GM21619 (cell line): Measurements from ENCODE around the gene GALNT5.
"Not testable (repeated sequence)": the region's sequence is repeated elsewhere in the genome, so short reads cannot be mapped to it uniquely, and the experiment has no call there.

Experiments used
- ATAC-seq: cut with Tn5 transposase; IDR thresholded peaks from one replicate; pipeline ENCODE4 v1.9.1; 2021; ENCODE audit not compliant: unreplicated experiment

GALNT5 gene

GRCh38 chr2:157250836-157251235 lies 6.7 kb upstream of the GALNT5 start:
- no peak for ATAC-seq

DNA sequence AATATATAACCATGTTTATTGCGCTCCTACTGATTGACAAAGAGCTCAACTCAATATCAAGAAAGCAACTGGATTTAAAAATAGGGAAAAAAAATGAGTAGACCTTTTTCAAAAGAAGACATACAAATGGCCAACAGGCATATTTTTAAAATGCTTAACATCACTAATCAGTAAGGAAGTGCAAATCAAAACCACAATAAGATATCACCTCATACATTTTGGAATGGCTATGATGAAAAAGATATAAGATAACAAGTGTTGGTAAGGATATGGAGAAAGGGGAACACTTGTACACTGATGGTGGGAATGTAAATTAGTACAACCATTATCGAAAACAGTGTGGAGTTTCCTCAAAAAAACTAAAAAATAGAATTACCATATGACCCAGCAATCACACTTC lies 5.6 kb upstream of the GALNT5 start:
- no peak for ATAC-seq

- no peak for ATAC-seq
These were observed 5.0 kb upstream of the GALNT5 start for GRCh38 chr2:157252529-157252928.

DNA sequence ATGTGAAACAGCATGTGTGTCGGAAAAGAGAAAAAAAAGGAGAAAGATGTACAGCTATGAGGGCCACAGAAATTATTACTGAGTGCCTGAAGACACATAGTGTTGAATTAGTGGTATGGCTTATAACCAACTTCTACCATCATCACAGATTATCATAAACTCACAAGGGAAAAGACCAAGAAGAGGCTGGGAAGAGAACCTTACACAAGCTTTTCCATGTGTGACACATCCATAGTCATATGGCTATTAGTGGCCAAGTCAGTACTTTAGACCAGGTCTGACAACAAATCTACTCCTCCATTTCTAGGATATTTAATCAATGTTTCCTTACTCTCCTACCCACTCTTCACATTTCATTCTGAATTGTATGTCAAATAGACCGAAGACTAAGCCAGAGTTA lies 3.5 kb upstream of the GALNT5 start:
- no peak for ATAC-seq

DNA sequence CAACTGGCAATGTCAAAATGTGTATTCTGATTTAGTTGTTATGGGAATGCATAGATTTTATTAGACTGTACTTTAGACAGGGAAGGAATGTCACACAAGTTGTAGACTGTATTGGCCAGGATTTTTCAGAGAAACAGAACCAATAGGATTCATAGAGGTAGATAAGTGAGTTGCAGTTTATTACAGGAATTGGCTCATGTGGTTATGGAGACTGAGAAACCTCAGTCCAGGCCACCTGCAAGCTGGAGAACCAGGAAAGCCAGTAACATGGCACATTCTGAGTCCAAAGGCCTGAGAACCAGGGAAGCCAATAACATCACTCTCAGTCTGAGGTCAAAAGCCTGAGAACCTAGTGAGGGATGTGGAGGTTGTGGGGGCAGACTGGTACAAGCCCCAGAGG lies 1.8 kb upstream of the GALNT5 start:
- no peak for ATAC-seq

DNA sequence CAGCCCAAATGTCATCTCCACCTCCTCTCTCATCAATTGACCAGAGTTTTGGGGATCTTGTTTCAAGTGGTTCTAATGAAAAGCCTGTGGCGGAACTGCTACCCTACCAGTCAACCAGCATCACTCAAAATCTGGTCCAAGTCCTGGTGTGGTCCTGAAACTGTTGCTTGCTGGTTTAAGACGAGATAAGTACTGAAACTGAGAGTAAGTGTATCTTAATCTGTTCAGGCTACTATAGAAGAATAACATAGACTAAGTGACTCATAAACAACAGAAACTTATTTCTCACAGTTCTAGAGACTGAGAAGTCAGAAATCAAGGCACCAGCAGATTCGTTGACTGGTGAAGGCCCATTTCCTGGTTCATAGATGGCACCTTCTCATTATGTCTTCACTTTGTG lies 879 bp upstream of the GALNT5 start:
- ATAC-seq: peak; percentile 99

DNA sequence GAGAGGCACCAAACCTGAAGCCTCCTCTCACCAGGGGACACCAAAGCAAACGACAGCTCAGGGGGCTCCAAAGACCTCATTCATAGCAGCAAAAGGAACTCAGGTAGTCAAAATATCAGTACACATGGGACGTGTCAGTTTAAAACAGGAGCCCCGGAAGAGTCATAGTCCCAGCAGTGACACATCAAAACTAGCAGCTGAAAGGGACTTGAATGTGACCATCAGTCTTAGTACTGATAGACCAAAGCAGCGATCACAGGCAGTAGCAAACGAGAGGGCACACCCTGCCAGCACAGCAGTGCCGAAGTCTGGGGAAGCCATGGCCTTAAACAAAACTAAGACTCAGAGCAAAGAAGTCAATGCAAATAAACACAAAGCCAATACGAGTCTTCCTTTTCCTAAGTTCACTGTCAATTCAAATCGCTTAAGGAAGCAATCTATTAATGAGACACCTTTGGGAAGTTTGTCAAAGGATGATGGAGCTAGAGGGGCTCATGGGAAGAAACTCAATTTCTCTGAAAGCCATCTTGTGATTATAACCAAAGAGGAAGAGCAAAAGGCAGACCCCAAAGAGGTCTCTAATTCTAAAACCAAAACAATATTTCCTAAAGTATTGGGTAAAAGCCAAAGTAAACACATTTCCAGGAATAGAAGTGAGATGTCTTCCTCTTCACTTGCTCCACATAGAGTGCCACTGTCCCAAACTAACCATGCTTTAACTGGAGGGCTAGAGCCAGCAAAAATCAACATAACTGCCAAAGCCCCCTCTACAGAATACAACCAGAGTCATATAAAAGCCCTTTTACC lies 1.2 kb downstream of the GALNT5 start:
- no peak for ATAC-seq

DNA sequence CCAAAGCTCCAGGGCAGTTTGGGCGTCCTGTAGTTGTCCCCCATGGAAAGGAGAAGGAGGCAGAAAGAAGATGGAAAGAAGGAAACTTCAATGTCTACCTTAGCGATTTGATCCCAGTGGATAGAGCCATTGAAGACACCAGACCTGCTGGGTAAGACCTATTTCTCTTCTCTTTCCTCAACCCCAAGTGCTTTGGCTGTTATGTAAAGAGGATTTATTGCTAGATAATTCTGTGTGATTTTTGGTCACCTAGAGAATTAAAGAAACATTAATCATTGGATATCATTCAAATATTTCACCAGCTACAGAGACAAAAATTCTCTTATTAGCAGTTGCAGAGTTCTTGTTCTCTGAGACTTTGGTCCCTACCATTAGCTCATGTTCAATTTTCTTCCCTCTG lies 1.9 kb downstream of the GALNT5 start:
- no peak for ATAC-seq

GRCh38 chr2:157259960-157260359 lies 2.5 kb downstream of the GALNT5 start:
- ATAC-seq: no peak

DNA sequence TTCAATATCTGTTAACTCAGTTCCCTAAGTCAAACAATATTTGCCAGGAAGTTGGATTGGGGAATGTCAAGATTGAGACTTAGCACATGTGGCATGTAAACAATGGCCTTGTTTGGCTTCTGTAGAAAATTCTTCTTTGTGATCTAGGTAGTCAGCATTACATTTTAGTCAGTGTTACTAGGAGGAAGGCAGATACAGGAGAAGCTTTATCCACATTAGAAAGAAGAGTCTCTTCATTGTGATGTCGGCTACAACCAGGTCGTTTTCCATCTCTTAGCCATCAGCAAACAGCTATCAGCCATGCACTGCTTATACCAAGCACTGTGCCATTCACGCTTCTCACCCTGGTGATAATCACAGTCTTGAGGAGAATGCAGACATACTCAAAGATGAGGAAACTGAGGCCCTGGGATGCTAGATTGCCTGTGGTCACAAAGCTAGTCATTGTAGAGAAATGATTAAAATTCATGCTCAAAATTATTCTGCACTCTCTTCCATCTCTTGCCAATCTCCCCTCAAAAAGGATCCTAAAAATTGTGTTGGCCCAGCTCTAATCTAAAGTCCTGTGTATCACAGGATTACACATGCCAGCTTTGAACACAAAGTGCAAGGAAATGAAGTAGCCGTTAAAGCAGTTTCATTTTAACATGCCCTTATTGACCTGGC lies 3.2 kb downstream of the GALNT5 start:
- ATAC-seq: no peak

DNA sequence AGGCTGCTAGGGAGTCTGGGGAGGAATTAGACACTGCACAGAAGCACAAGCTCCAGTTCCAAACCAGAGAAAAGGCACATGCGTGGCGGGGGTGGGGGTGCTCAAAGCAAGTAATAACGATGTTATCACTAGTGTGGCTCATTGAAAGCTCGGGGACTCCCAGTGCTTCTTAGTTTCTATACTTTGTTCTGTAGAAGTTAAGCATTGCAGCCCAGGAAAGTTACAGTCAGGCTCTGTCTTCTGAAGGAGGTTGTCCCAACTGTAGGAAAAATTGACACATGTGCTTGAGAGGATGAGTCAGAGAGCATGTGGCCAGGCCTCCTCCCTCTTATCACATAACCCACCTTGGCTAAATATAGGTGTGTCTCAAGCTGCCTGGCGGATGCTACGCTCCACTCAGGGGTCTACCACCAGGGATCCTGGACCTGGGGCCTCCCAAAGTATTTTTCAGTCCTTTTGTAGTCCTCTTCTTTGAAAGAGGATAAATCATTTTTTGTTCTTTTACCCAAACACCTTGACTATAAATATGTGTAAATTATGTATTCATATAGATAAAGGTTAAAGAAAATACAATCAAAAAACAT lies 3.8 kb downstream of the GALNT5 start:
- ATAC-seq: no peak

DNA sequence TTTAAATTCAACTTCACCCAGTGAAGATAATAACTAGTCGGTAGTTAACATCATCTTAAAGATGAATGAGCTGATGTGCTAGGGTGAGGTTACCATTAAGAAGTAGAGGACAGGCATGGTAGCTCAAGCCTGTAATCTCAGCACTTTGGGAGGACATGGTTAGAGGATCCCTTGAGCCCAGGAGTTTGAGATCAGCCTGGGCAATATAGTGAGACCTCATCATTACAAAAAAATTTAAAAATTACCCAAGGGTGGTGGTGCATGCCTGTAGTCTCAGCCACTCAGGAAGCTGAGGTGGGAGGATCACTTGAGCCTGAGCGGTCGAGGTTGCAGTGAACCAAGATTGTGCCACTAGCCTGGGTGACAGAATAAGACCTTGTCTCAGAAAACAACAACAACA lies 4.7 kb downstream of the GALNT5 start:
- ATAC-seq: no peak

DNA sequence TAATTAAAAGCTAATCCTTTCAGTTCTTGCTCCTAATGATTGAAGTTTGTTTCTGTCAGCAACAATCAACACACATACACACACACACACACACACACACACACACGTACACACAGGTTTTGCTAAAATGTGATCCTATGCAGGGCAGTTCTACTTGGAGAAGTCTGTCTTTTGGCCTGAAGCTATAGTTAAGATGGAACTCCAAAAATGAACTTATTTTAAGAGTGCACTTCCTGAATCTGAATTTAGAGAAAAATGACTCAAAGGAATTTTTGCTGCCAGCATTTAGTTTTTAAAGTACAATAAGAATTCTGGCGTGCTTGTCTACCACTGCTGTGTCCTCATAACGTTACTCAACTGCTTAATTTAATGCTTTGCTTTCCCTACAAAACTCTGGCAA lies 6.6 kb downstream of the GALNT5 start:
- ATAC-seq: no peak

DNA sequence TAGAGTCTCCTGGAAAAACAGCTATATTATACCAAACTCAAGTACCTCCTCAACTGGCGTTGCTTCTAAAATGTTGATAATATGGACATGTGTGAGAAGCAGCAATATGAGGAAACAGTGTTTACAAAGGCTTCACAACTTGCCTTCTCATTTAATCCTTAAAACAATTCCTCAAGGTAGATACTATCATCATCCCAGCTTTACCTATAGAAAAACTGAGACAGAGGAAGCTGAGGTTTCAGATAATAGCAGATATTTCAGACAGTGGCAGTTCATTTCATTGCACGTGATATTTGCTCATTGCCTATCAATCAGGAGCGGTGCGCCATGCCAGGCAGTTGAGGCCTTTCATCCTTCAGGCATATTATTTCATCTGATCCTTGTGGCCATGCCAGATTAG lies 8.3 kb downstream of the GALNT5 start:
- no peak for ATAC-seq

- ATAC-seq: no peak
These were observed 10.0 kb downstream of the GALNT5 start for GRCh38 chr2:157267476-157267875.

DNA sequence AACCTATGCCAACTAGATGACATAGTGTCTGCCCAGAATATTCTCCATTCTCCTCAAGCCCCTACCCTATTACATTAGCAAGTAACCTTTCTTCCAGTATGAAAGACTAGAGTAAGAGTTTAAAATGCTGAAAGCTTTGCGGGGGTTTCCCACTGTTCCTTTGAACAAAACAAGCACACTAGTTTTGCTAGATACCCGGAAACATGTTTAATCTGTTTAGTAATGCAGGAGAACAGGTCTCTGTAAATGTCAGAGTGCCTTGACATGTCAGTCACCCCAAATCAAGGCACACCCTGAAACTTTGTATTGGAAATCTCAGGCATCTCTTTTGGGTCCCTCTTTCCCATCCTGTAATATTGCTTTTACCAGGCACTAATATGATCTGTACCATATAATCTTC lies 11.6 kb downstream of the GALNT5 start:
- ATAC-seq: no peak

DNA sequence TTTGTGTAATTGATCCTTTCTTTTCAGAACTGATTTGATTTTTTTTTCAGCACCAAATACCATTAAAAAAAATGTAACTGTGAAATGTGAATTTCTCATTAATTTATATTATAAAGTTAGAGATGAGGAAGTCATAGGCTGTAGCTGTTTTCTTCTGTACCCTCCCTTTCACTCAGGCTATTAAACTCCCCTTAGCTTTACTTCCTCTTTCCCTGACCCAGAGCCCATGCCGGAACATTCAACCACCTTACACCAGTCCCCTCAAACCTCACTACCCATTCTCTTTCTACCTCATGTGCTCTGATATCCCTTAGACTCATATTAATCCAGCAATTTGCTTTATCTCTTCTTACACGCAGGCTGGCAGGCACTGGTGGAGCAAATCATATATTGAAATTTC lies 12.4 kb downstream of the GALNT5 start:
- ATAC-seq: peak; percentile 49

- no peak for ATAC-seq
These were observed 14.2 kb downstream of the GALNT5 start for GRCh38 chr2:157271590-157272203.

GRCh38 chr2:157279311-157279710 lies 21.8 kb downstream of the GALNT5 start:
- not testable (repeated sequence) for ATAC-seq

DNA sequence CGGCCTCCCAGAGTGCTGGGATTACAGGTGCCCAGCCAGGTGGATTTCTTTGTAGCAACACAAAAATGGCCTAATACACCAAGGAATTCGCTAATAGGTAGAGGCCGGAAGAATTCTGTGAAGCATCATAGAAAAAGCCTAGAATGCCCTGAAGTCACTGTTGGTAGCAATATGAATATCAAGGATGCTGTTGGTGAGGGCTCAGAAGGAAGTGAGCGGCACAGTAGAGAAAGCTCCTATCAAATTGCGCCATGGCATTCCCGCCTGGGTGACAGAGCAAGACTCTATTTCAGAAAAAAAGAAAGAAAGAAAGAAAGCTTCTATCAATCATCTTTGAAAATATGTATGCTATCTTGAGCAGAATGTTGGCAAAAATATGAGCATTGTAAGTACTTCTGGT lies 23.8 kb downstream of the GALNT5 start:
- ATAC-seq: no peak

DNA sequence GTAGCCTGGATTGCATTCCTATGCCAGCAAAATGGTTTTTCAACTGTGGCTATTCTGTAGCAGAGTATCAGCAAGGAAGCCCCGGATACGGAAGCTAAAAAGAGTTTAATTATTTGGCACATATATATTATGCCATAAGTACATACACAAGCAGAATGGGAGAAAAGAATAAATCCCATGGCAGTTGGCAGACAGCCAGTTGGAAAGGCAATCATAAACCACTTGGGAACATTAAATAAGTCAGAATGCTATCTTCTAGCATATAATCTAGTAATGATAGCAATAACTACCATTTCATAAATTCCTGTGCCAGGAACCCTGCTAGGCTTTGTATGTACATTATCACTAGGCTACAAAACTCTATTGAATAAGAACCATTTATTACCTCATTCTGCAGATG lies 26.0 kb downstream of the GALNT5 start:
- no peak for ATAC-seq

- ATAC-seq: no peak
These were observed 29.7 kb downstream of the GALNT5 start for GRCh38 chr2:157287160-157287559.
